Pancreas (tissue), 10 donors: ENCODE measurements around the gene HS3ST6. TPM values are rescaled to one million over a fixed set of nuclear protein-coding genes. Genes with fewer than 3 reads are reported as not detected.

ENCODE experiments used
- ATAC-seq, 4 donors: fragments of 200-7000 bp; cut with Tn5 transposase; one replicate each; pipeline versions ENCODE4 v1.8.0 to v1.9.1; 2020; ENCODE audit warnings: mild to moderate bottlenecking in 4 of 4, moderate library complexity in 4 of 4
- DNase-seq, 6 donors: peaks; one replicate each; pipeline ENCODE4 v3.0.0-alpha.2; 2020
- FAIRE-seq: peaks from 2 replicates; lab custom pipeline; 2012; peaks lifted over from hg19 to GRCh38; lab: Jason Lieb, UNC
- H3K27ac ChIP-seq, 4 donors: fragments of 200-600 bp; sonication (generic); 1 replicate in 3 of 4; 2 replicates in 1 of 4; pipeline versions ENCODE4 v1.5.0 to v1.8.0; 2020
- H3K27me3 ChIP-seq, 4 donors: fragments of 200-600 bp; one replicate each; pipeline ENCODE4 v1.8.0; 2021
- H3K36me3 ChIP-seq, 3 donors: fragments of 200-600 bp; sonication (generic) in 1 of 3; one replicate each; pipeline versions ENCODE4 v1.5.0 to v1.8.0; 2020 to 2021
- H3K4me1 ChIP-seq, 3 donors: fragments of 200-600 bp; one replicate each; pipeline ENCODE4 v1.8.0; 2021
- H3K4me3 ChIP-seq, 4 donors: fragments of 200-600 bp; sonication (generic) in 2 of 4; one replicate each; pipeline versions ENCODE4 v1.5.0 to v1.8.0; 2020 to 2021
- H3K9me3 ChIP-seq, 4 donors: fragments of 200-600 bp; one replicate each; pipeline ENCODE4 v1.8.0; 2021
- CTCF ChIP-seq, 4 donors: fragments of 200-600 bp; sonication (generic) in 3 of 4; IDR thresholded peaks; one replicate each; pipeline versions ENCODE4 v1.5.0 to v1.8.0; 2021; ENCODE audit warnings: antibody characterized with exemption in 4 of 4
- WGBS, 2 donors: extraction: QIAGEN DNeasy Blood & Tissue Kit; methylation state at CpG; one replicate each; pipeline ENCODE4 v1.1.7; 2013; 5-methylcytosine and 5-hydroxymethylcytosine counted together
- intact Hi-C, 3 donors: fragments of 100-400 bp; cut with DNase I; formaldehyde crosslinking; loops; one replicate each; pipeline versions ENCODE4 v1.11.1 to v1.14.2; 2022
- polyA plus RNA-seq, 2 donors: library from polyadenylated mRNA; stranded (reverse); fragments of 200-250 nt; gene quantifications; one replicate each; pipeline ENCODE4 v1.2.3, GENCODE V29; 2013
- total RNA-seq, 6 donors: library from RNA; stranded (reverse); fragmentation: NEBNext Ultra II Directional in 4 of 6; extraction: Animal tissue kit (Norgen Biotek cat#: 25700) in 4 of 6; gene quantifications; one replicate each; pipeline versions ENCODE4 v1.2.1 to v1.2.4, GENCODE V29; 2021 to 2023
- donor health status: healthy with polysubstance abuse.
- donor health status: DM: no; HTN: no; CAD: no; lungs with moderate emphysema.
- donor health status: DM: no; HTN: no; CAD: no.
- donor health status: control.
- donor health status: control.
- donor health status: Bipolar disorder and iron deficiency.
- donor health status: DM: yes; HTN: yes; CAD: no.
- donor health status: DM: no; HTN: no; CAD: no.
- donor health status: DM: no; HTN: no; CAD: no.
- donor health status: DM: yes; HTN: yes; CAD: no.

The HS3ST6 gene
- total and polyA plus RNA-seq, 8 donors, result 0.11 TPM; not detected in 7

GRCh38 chr16:1917665-1918350, 407 bp downstream of the HS3ST6 start:
- peak in 1 of 6 donors; percentile 50 for DNase-seq
- no peak for FAIRE-seq
- Histone ChIP-seq H3K4me1 (peaks cover 0 to 10% (median 4%) of the 10 kb centered on the region in 3 donors), H3K27ac (no peak overlapping the region), H3K27me3 (peaks cover 0 to 9% (median 2%) of the 10 kb centered on the region in 4 donors), H3K4me3 (no peak overlapping the region), H3K9me3 (no peaks in the 10 kb centered on the region), H3K36me3 (no peaks in the 10 kb centered on the region)
- TF ChIP-seq CTCF (IDR thresholded peaks at IDR 0.05), result no peak
- WGBS, 2 donors, result 1 to 2% methylated on average over 39 to 81 of the region's 81 CpGs
- intact Hi-C loops, result no loop called here
- no peak for ATAC-seq

GRCh38 chr16:1917056-1917664, 1.1 kb downstream of the HS3ST6 start:
- Histone ChIP-seq H3K27me3 (peaks cover 0 to 9% (median 2%) of the 10 kb centered on the region in 4 donors), H3K4me3 (no peak overlapping the region), H3K4me1 (peaks cover 0 to 10% (median 4%) of the 10 kb centered on the region in 3 donors), H3K36me3 (no peaks in the 10 kb centered on the region), H3K27ac (no peak overlapping the region), H3K9me3 (no peaks in the 10 kb centered on the region)
- intact Hi-C loops, result no loop called here
- ATAC-seq, result no peak
- WGBS, 2 donors, result 16 to 17% methylated on average over 20 to 22 of the region's 22 CpGs
- no peak for DNase-seq
- FAIRE-seq, result no peak
- TF ChIP-seq CTCF (IDR thresholded peaks at IDR 0.05), result no peak

- WGBS, 2 donors, result 43 to 52% methylated on average over 4 to 5 of the region's 5 CpGs
- FAIRE-seq (no peak), ATAC-seq (no peak), DNase-seq (no peak)
- H3K36me3 ChIP-seq, result no peaks in the 10 kb centered on the region
- H3K4me3 ChIP-seq, result no peak overlapping the region
- no peaks in the 10 kb centered on the region for H3K9me3 ChIP-seq
- no peak overlapping the region for H3K27ac ChIP-seq
- H3K4me1 ChIP-seq, result peaks cover 0 to 10% (median 4%) of the 10 kb centered on the region in 3 donors
- peaks cover 0 to 9% (median 2%) of the 10 kb centered on the region in 4 donors for H3K27me3 ChIP-seq
- intact Hi-C loops, result no loop called here
- no peak for TF ChIP-seq CTCF (IDR thresholded peaks at IDR 0.05)
These were observed 1.6 kb downstream of the HS3ST6 start for GRCh38 chr16:1916640-1916990.

DNA sequence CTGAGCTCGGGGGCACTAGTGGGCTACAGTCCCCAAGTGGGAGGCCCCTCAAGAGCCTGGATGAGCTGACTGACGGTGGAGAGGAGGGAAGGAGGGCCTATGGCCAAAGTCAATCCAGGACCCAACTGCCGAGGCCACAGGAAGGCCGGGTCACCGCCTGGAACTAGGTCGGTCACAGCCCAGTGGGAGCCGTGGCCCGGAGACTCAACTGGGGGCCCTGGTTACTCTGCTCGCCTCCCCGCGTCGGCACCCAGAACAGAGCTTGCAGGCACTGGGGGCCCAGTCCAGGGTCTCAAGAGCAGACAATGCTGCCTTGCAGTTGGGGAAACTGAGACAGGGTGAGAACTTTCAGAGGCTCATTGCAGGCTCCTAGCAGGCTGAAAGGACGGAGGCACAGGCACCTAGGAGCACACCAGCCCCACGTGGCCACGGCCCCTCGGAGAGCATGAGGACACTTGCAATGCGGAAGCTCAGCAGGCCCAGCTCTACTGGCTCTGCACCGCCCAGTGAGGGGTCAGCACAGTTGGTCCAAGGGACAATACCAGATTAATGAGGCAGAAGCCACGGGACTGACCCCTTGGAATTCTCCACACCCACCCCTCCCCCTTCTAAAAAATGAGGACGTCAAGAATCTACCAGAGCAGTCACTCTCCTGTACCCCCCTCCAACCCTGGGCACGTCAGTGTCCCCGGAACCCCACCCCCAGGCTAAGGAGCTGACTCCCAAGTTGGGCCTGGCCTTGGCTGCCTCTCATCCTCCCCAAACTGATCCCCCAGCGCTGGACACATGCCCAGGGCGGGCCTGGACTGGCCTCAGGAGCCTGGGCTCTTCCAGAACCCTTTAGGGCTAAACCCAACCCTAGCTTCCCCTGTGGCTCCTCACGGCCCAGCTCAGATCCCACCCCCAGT, 2.2 kb downstream of the HS3ST6 start:
- ATAC-seq, result no peak

More for the DNA sequence above, 2.2 kb downstream of the HS3ST6 start:
- no peaks in the 10 kb centered on the region for H3K36me3 ChIP-seq
- intact Hi-C loops, result no loop called here
- TF ChIP-seq CTCF (IDR thresholded peaks at IDR 0.05), result no peak
- WGBS, 2 donors, result 78 to 87% methylated on average over 24 to 25 of the region's 25 CpGs
- no peak overlapping the region for H3K27ac ChIP-seq
- H3K4me1 ChIP-seq, result peaks cover 0 to 10% (median 4%) of the 10 kb centered on the region in 3 donors
- peaks cover 0 to 9% (median 2%) of the 10 kb centered on the region in 4 donors for H3K27me3 ChIP-seq
- FAIRE-seq, result no peak
- peak in 1 of 6 donors; percentile 55 for DNase-seq
- H3K4me3 ChIP-seq, result no peak overlapping the region
- H3K9me3 ChIP-seq, result no peaks in the 10 kb centered on the region
